Spleen (tissue), 11 donors: ENCODE results near the gene RPP30. TPM values are rescaled to one million over a fixed set of nuclear protein-coding genes. Genes with fewer than 3 reads are reported as not detected.

Experiments used
- DNase-seq: peaks from one replicate; pipeline ENCODE4 v3.0.0-alpha.2; 2020
- H3K27ac ChIP-seq, 8 donors: fragments of 200-600 bp; sonication (generic) in 7 of 8; 1 replicate in 4 of 8; 2 replicates in 4 of 8; pipeline versions ENCODE4 v1.5.0 to v1.8.0; 2016 to 2021; ENCODE audit warnings: inconsistent platforms in 4 of 8, mild to moderate bottlenecking in 4 of 8, moderate library complexity in 1 of 8
- H3K27me3 ChIP-seq, 7 donors: fragments of 200-600 bp; sonication (generic) in 6 of 7; replicated peaks in 1 of 7; 1 replicate in 4 of 7; 2 replicates in 3 of 7; pipeline versions ENCODE4 v1.5.0 to v1.8.0; 2016 to 2021; ENCODE audit warnings: inconsistent platforms in 3 of 7, mild to moderate bottlenecking in 1 of 7
- H3K36me3 ChIP-seq, 6 donors: fragments of 200-600 bp; sonication (generic) in 5 of 6; 1 replicate in 4 of 6; 2 replicates in 2 of 6; pipeline versions ENCODE4 v1.5.0 to v1.8.0; 2016 to 2021; ENCODE audit warnings: inconsistent platforms in 2 of 6
- H3K4me1 ChIP-seq, 6 donors: fragments of 200-600 bp; sonication (generic) in 5 of 6; 1 replicate in 3 of 6; 2 replicates in 3 of 6; pipeline versions ENCODE4 v1.5.0 to v1.8.0; 2016 to 2021; ENCODE audit warnings: inconsistent platforms in 3 of 6
- H3K4me3 ChIP-seq, 8 donors: fragments of 200-600 bp; sonication (generic) in 7 of 8; 1 replicate in 4 of 8; 2 replicates in 4 of 8; pipeline versions ENCODE4 v1.5.0 to v1.8.0; 2016 to 2021; ENCODE audit warnings: inconsistent platforms in 4 of 8, mild to moderate bottlenecking in 4 of 8, moderate library complexity in 2 of 8
- H3K9me3 ChIP-seq, 8 donors: fragments of 200-600 bp; sonication (generic) in 7 of 8; 1 replicate in 4 of 8; 2 replicates in 4 of 8; pipeline versions ENCODE4 v1.5.0 to v1.8.0; 2016 to 2021; ENCODE audit warnings: inconsistent platforms in 4 of 8
- CTCF ChIP-seq, 11 experiments: fragments of 200-600 bp in 7 of 11; fragments of 450-650 bp in 4 of 11; sonication (generic) in 4 of 11; IDR thresholded peaks in 8 of 11; conservative IDR thresholded peaks in 3 of 11; 1 replicate in 7 of 11; 2 replicates in 4 of 11; pipeline versions ENCODE4 v1.4.0 to v1.8.0; 2016 to 2021; ENCODE audit warnings: antibody characterized with exemption in 11 of 11, inconsistent platforms in 4 of 11, mild to moderate bottlenecking in 1 of 11
- POLR2A ChIP-seq, 3 donors: fragments of 450-650 bp; IDR thresholded peaks; one replicate each; pipeline ENCODE4 v1.5.1; 2017; ENCODE audit warnings: antibody characterized with exemption in 3 of 3, mild to moderate bottlenecking in 1 of 3
- POLR2AphosphoS5 ChIP-seq, 3 donors: sonication (generic); formaldehyde crosslinking; IDR thresholded peaks; one replicate each; pipeline ENCODE4 v1.5.1; 2017; ENCODE audit warnings: antibody characterized with exemption in 3 of 3
- WGBS, 5 donors: extraction: QIAGEN DNeasy Blood & Tissue Kit in 3 of 5; methylation state at CpG; one replicate each; pipeline versions ENCODE4 v1.1.5 to v1.1.7; 2013 to 2018; 5-methylcytosine and 5-hydroxymethylcytosine counted together
- intact Hi-C: fragments of 100-400 bp; cut with DNase I; formaldehyde crosslinking; loops from one replicate; pipeline ENCODE4 v1.15.0; 2023; ENCODE audit warnings: low total_unique reads
- polyA plus RNA-seq, 3 donors: library from polyadenylated mRNA; stranded (reverse); fragments of 200-250 nt; gene quantifications; one replicate each; pipeline ENCODE4 v1.2.1, GENCODE V29; 2013
- total RNA-seq, 7 donors: library from RNA; depleted of rRNA in 3 of 7; stranded (reverse); fragments of >200 nt in 3 of 7; fragmentation: NEBNext Ultra II Directional in 4 of 7; extraction: Animal tissue kit (Norgen Biotek cat#: 25700) in 4 of 7; gene quantifications; one replicate each; pipeline versions ENCODE4 v1.1.0 to v1.2.1, GENCODE V29; 2016 to 2021
- donor health status: healthy with polysubstance abuse.
- donor health status: DM: no; HTN: no; CAD: no; lungs with moderate emphysema.
- donor health status: DM: no; HTN: no; CAD: no.
- donor health status: Bipolar disorder and iron deficiency.
- donor health status: healthy.
- donor health status: DM: no; HTN: no; CAD: no.
- donor health status: DM: yes; HTN: yes; CAD: no.

Gene RPP30
- total and polyA plus RNA-seq, 10 donors = 23.7 to 44.9 (median 31.7) TPM

DNA sequence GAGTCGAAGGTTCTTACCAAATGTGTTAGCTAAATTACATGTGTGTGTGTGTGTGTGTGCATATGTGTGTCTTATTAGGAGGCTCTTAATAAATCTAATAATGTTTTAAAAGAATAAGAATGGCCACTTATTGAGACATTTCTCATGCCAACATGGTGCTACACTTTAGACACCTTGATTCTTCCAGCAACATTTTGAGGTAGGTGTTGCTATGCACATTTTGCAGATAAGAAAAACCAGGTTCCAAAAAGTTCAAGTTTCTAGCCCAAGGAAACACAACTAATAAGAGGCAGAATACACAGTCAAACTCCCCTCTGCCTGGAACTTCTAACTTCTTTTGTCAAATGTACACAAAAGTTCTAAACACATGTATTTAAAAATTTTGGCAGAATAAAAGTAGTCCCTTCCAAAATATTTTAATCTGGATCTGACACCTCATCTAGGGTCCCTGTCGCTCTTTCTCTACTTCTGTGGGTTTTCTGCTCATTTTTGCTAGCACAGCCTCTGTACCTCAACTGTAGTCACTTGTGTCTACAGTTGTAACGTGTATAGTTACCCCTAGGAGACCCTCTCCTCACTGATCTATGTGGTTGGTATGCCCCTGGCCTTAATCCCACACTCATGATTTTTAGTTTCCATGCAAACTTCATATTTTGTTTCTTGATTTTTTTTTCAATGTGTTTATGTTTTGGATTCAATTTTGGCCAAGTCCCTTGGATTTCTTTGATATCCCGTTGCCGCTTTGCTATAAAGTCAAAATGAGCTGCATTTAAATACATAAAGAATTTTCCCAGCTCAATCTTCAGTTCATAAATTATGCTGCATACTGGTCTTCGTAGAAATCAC is 44.8 kb downstream of the RPP30 start:
- Histone ChIP-seq H3K4me1 (peaks cover 0 to 11% (median 4%) of the 10 kb centered on the region in 6 donors), H3K36me3 (no peaks in the 10 kb centered on the region), H3K27me3 (no peaks in the 10 kb centered on the region), H3K9me3 (no peaks in the 10 kb centered on the region), H3K27ac (no peak overlapping the region), H3K4me3 (no peak overlapping the region)
- DNase-seq = no peak
- TF ChIP-seq POLR2AphosphoS5 (IDR thresholded peaks at IDR 0.05) = no peak
- TF ChIP-seq POLR2A (IDR thresholded peaks at IDR 0.05) = no peak
- no peak for TF ChIP-seq CTCF (IDR thresholded peaks at IDR 0.05 in 8 of 11, conservative IDR thresholded peaks at IDR 0.05 in 3 of 11)
- intact Hi-C loops = no loop called here
- 88 to 94% (median 92%) methylated on average over 6 of the region's 6 CpGs for WGBS, 5 donors

DNA sequence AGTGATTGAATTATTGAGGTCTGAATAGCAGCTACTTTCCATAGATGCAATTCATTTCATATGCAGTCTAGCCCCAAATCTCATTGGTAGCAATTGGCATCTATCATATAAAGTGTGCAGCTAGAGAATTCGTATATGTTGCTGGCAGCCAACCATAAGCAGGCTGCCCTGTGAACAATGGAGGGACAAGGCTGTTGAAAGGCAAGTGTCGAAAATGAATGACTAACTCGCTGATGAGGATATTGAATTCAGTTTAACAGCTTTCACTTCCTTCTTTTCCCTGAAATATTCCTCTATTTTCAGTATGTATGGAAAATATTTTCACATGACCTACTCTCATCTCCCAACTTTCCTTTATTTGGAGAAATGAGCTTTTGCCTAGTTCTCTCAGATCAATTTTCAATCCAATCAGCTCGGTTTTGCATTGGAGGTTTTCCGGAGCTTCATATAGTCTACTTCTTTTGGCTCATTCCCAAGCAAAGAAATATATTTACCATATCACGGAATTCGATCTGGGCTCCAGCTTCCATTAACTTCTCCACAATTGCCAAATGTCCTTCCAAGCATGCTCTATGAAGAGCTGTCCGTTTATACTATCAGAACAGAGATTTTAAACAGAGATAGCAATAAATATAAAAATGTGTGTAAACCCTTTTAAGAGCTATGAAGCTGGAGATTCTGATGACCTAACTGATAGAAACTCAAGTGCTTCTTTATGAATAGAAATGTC is 45.6 kb downstream of the RPP30 start:
- Histone ChIP-seq H3K4me1 (peaks cover 0 to 3% (median 0%) of the 10 kb centered on the region in 6 donors), H3K27ac (no peak overlapping the region), H3K9me3 (no peaks in the 10 kb centered on the region), H3K27me3 (no peaks in the 10 kb centered on the region), H3K36me3 (no peaks in the 10 kb centered on the region), H3K4me3 (no peak overlapping the region)
- no peak for DNase-seq
- TF ChIP-seq POLR2AphosphoS5 (IDR thresholded peaks at IDR 0.05) (no peak), CTCF (IDR thresholded peaks at IDR 0.05 in 8 of 11, conservative IDR thresholded peaks at IDR 0.05 in 3 of 11) (no peak), POLR2A (IDR thresholded peaks at IDR 0.05) (no peak)
- intact Hi-C loops = no loop called here
- WGBS, 5 donors = 74 to 88% (median 78%) methylated on average over 8 of the region's 8 CpGs

- TF ChIP-seq POLR2A (IDR thresholded peaks at IDR 0.05) (no peak), POLR2AphosphoS5 (IDR thresholded peaks at IDR 0.05) (no peak), CTCF (IDR thresholded peaks at IDR 0.05 in 8 of 11, conservative IDR thresholded peaks at IDR 0.05 in 3 of 11) (no peak)
- H3K27ac ChIP-seq = no peak overlapping the region
These were observed 46.2 kb downstream of the RPP30 start for GRCh38 chr10:90917968-90918318.

More at GRCh38 chr10:90917968-90918318, 46.2 kb downstream of the RPP30 start:
- H3K9me3 ChIP-seq = no peaks in the 10 kb centered on the region
- intact Hi-C loops = no loop called here
- DNase-seq = no peak
- 79 to 92% (median 87%) methylated on average over 3 of the region's 3 CpGs for WGBS, 5 donors
- H3K36me3 ChIP-seq = no peaks in the 10 kb centered on the region
- H3K4me1 ChIP-seq = no peaks in the 10 kb centered on the region
- H3K4me3 ChIP-seq = no peak overlapping the region
- no peaks in the 10 kb centered on the region for H3K27me3 ChIP-seq
